Activated T-cell treated with anti-CD3 and anti-CD28 coated beads for 24 hours (primary cell): ENCODE results near the gene MLLT3.

Experiments
- DNase-seq: peaks from one replicate; pipeline ENCODE4 v3.0.0-alpha.2; 2020; ENCODE audit warnings: low read depth

Gene MLLT3

DNA sequence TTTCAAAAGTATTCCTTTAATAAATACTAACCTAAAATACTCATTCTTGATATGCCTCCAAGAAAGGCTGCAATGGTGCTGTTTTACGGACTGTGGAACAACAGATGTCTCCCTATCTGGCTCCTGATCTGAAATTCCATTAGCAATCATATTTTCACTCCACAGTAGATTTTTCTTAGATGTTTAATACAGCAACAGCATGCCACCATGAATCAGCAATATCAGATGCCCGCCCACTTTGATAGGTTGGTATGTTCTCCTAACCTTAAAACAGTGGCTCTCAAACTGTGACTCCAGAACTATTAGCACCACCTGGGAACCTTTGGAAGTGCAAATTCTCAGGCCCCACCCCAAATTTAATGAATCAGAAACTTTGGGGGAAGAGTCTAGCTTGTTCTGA lies 110.2 kb downstream of the MLLT3 start:
- no peak for DNase-seq

DNA sequence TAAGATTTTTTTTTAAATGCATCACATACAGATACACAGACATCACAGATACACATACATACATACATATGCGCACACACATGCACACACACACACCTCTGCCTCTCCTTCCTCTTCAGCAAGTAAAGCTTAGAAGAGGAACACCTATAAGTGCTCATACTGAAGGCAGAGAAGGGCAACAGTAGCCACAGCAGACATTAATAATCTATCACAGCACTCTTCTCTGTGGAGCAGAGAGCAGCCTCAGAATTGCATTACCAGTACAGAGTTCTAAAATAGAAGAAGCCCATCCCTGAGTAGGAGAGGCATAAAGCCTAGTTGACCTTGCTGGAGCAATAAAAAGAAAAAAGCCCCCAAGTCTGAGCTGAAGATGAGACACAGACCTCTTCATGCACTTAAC lies 110.6 kb downstream of the MLLT3 start:
- no peak for DNase-seq

DNA sequence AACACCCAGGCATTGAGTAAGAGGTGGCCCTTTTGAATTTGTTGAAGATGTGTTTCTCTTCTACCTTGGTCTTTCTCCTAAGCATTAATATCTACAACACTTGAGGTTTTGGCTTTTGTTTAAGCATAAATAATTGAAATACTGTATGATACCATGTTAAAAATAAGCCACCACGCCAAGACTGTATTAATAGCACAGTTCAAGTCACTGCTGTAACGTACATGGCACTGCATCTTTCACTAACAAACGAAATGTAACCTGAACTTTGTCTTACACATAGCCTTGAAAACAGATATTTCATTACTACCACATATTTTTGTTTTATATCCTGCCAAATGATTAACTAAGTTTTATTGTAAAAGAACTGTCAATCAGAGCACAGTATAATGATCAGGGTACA lies 112.8 kb downstream of the MLLT3 start:
- DNase-seq, result no peak

DNA sequence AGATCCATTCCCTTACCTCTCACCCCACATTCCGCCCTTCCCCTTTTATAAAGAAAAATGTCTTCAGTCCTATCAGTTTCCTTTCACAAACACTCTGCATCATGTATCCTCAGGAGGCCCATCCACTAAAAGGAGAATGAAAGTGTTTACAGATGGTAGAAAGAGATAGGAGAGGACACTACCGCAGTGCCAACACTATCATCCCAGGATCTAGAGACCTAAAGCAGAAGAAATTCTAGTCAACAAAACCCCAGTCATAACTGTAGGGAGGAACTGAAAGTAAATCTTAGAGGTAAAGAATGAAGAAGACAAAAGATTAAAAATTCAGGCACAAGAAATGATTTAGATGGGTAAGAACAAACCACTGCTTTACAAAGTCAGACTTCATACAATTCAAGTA lies 114.1 kb downstream of the MLLT3 start:
- DNase-seq, result no peak

DNA sequence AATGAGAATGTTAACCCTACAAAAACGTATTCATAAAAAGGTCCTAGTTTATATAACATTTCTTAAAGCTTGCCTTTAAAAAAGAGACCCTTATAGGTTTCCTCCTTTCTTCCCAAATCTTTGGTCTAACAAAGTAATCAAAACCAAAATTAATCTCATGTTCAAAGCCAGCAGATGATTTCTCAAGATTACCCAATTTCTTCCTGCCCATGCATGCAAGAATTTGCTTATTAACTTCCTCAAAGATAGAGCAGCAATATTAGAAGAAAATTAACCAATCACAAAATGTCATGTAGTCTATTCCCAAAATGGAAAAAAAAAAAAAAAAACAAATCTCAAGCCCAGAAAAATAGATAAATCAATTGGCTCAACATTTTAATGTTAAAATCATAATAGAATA lies 114.9 kb downstream of the MLLT3 start:
- DNase-seq, result no peak

DNA sequence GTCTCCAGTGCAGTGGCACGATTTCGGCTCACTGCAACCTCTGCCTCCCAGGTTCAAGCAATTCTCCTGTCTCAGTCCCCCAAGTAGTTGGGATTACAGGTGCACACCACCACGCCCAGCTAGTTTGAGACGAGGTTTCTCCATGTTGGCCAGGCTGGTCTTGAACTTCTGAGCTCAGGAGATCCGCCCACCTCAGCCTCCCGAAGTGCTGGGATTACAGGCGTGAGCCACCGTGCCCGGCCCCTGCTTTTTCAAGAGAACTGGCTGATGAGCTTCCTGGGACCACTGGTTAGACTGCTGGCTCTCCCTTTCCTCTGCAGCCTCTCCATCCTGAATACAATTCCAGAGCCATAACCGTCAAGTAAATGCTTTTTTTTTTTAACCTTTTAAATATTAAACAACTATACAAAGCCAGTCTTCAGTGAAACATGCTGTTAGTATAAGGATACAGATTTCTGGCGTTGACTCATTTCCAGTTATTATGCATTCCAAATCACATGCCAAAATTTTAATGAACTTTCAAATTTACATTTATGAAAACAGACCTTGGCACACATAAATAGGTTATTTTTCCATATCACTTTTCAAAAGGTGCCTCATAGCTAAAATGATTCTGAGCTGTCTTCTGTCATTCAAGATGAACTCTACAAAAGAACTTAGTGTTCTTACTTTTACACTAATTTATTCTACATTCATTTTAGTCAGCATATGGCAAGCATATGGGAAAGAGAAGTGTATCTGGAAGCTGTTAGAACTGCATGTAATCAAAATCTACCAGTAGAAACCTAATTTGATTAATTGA lies 116.0 kb downstream of the MLLT3 start:
- no peak for DNase-seq

DNA sequence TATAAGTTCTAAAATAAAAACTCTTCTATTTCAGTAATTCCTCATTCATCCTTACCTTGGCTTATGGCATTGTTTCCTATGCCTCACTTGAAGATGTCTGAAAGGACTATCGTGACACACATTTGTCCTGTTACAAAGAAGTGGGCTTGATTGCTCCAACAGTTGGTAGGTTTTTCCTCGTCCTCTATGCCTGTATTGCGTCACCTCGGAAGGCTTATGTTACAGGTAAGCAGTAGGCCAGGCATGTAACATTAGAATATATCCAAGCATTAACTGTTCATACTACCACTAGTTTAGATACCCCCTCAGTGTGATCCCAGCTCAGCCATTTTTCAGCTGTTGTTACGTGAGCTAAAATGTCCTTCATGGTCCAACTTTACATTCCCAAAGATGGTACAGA lies 116.7 kb downstream of the MLLT3 start:
- DNase-seq, result no peak

DNA sequence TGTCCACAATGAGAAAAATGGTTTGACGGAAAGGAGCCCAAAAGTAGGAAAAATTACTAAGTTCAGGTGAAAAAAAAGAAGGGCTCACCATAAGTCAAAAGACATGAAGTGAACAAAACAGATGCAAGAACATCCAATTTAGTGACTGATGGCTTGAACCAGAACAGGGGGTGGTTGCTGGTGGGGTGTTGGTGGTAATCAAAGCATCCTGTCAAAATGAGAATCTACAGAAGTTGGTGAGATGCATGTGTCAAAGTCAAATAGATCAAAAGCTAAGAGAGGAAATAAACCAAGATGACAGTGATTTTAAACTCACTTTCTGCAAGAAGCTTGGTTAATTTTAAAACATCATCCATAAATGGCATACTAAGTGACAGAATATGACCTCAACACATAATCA lies 117.4 kb downstream of the MLLT3 start:
- no peak for DNase-seq

DNA sequence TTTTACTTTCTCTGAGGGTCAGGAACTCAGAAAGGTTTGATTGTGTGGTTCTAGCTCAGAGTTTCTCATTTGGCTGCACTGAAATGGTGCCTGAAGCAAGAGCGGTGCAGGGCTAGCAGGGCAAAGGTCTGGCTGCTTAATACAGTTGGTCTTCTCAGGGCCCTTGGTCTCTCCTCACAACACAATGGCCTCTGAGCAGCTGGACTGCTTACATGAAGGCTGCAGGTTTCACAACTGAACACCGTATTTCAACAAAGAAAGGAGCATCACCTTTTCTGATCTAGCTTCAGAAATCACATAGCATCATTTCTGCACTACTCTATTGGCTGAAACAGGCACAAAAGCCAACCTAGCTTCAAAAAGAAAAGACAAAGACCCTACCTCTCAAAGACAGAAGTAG lies 122.2 kb downstream of the MLLT3 start:
- no peak for DNase-seq

DNA sequence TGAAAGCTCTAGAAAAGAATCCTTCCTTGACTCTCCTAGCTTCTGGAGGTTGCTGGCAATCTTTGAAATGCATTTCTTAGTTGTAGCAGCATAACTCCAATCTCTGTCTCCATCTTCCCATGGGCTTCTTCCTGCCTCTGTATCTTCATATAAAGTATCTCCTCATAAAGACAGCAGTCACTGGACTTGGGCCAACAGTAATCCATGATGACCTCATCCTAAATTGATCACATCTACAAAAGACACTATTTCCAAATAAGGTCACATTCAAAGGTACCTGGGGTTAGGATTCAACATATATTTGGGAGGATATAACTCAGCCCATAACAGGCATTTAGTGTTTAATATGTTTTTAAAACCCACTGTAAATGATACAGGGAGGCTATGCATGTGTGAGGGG lies 123.3 kb downstream of the MLLT3 start:
- DNase-seq, result no peak

DNA sequence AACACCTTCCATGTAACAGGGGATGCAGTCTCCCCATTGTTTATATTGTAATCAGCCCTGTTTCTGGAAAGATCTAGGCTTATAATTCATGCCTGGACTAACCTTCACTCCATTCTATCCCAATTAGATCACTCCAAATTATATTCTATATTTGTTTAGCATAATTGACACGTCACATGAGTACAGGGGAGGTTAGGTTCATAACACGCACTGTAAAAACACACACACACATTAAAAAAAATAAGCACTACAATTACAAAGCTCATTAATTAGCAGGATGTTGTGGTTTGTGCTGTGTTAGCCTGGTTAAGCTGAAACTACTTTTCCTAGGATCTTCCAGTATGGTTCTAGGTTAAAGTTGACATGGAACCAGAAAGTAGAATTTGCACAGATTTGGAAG lies 126.0 kb downstream of the MLLT3 start:
- DNase-seq, result no peak

DNA sequence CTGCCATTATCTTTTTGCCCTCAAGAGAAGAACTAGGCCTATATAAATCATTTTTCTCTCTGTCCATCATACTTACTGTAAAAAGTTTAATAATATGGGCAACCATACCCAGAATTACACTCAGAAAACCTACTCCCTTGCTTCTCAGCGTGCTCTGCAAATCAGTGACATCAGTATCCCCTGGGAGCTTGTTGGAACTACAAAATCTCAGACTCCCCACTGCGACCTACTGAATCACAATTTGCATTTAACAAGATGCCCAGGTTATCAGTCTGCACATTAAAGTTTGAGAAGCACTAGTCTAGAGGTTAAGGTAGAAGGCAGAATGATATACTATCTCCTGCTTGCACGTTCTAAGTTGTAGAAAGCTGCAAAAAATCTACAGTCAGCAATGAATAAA lies 127.2 kb downstream of the MLLT3 start:
- no peak for DNase-seq

DNA sequence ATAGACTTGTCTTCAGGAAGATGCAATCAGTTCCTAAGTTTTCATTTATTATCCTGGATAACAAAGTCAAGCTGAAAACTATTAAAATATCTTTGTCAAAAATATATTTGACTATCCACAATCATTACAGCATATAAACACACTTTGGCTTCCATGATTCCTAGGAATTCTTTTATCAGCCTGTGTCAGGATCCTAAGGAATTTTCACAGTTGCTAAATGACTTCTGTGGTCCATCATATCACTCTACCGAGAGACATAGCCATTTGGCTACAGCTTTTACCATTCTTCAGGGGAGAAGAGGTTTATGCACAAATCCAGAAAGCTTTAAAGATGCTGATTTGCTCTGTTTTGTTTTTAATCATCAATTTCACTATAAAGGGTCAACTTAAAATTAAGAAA lies 128.3 kb downstream of the MLLT3 start:
- no peak for DNase-seq

DNA sequence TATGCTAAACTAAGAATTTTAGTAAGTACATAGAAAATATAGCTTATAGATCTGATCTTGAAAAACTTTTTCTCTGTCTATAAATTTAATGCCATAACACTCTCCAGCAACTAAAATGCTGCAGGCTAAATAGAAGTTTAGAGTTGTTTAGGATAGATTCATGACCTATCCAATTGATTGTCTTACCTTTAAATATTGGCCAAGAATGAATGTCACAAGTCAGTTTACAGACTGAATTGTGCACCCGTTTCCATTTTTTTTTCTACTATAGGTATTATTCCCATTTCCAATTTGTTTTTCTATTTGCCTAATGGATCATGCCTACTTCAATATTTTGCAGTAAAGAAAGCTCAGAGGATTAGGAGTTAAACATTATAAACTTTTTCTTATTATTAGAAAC lies 129.5 kb downstream of the MLLT3 start:
- DNase-seq, result no peak

DNA sequence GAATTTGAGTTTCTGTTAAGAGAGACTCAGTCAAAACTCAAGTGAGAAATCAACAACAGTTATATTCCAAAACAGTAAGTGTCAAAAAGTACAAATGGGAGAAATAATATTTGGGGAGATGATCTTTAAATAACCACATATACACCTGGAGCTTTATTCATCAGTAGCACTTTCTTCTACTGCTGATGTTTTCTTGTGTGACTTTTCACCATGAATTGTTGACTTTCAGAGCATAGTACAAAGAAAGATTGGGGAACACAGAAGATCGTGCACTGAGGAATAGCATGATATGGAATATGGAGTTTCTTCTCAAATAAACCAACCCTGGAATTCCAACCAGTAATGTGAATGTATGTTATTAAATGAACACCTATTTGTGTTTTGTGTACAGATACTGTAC lies 130.7 kb downstream of the MLLT3 start:
- DNase-seq, result no peak

DNA sequence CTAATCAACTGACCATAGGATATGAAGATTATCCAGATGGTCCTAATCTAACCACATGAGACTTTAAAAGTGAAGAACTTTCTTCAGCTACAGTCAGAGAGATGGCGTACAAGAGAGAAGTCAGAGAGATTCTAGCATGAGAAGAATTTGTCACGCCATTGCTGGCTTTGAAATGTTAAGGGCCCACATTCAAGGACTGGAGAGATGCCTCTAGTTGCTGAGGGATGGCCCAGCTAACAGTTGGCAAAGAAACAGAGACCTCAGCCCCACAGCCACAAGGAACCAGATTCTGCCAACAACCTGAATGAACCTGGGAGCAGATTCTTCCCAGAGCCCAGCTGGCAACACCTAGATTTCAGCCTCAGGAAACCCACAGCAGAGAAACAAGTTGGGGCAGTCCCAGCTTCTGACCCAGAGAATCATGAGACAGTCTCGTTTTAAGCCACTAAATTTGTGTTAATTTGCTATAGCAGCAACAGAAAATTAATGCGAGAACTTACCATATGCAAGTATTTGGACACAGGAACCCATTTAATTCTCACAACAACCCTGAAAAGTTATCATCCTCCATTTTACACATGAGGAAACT lies 132.0 kb downstream of the MLLT3 start:
- DNase-seq, result no peak

DNA sequence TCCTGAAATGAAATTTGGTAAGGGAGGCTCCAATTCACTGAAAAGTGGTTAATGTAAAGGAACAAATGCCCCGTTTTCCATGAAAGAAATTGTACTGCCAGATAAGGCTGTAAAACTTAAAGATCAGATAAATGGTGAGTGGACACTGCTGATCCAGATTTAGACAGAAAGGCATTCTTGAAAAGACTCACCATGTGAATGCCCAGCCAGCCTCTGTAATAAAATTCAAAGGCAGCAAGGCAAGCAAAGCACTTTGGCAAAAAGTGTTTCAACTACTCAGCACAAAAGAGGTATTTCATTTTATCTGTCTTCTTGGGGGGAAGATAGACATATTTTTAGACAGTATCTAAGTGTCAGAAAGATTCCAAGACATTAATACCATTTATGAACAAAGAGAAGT lies 133.6 kb downstream of the MLLT3 start:
- DNase-seq, result no peak

DNA sequence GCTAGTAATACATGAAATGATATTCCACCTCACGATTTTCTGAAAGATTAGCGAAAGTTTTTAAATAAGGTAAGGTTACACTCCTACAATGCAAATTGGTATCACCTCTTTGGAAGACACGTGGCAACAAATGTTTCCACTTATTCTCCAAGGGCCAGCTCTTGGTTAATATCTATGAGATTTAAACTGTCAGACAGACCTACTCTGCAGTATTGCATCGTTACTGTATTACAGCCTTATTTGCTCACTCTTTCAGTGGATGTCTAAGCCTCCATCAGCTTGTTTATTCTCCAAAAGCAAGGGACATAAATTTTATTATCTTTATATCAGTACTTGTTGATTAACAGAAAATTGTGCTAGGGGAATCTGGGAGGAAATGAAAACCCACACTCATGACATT lies 135.7 kb downstream of the MLLT3 start:
- DNase-seq, result no peak

DNA sequence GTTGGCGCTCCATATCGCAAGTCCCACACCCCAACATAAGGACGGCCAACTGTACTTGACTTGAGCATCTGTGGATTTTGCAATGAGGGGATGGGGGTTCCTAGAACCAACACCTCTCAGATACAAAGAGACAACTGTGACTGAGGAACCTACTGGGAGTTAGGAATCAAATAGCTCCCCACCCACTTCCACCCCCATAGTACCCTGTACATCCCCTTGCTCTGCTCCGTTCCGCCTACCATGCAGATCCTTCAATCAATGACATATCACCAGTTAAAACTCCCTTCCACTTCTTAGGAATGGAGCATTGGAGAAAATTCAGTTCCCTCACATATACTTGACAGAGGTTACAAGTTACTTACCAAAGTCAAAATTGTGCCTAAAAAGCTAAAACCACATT lies 140.9 kb downstream of the MLLT3 start:
- DNase-seq, result no peak

DNA sequence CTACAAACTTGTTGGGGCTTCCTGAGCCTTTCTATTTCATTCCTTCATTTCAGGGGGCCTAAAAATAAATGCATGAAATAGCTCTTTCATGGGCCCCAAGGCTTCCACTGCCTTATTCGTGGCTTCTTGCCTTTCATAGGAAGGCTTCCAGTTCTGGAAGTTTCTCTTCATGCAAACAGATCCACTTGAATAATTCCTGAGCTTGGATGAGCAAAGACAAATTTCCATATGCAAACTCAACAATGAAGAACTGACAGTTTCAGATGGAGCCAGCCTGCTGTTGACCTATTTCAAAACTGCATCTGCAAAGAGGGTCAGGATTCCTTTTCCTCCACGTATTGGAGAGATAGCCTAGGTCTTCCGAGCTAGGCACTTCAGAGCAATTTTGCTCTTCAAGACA lies 142.1 kb downstream of the MLLT3 start:
- no peak for DNase-seq

DNA sequence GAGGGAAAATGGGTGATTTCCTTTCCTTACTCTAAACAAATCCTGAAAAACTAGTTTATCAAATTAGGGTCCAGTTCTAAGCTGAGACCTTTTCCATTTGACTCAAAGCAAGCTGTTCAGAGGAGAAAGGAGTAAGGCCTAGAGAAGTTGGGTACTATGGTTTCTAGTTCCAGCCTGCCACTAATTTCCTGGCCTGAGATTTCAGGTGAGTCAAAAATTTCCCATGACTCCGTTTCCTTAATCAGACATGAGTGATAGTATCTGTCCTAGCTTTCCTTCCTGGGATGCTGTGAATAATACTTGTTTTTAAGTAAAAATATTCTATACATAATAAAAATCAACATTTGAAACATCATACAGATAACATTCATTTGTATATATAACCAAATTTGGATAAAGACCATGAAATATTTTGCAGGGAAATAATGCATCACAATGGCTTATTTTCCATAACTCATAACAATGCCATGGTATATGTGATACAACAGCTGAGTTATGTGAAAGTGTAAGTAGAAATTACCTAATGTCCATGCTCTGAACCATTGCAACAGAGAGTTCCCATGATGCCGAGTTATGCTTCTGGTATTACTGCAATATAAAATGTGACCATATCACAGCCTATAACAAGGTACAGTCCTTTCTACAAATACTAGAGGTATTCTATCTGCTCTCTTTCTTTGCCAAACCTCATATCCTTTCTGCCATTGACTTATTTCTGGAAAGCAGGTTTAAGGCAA lies 142.7 kb downstream of the MLLT3 start:
- DNase-seq, result no peak

DNA sequence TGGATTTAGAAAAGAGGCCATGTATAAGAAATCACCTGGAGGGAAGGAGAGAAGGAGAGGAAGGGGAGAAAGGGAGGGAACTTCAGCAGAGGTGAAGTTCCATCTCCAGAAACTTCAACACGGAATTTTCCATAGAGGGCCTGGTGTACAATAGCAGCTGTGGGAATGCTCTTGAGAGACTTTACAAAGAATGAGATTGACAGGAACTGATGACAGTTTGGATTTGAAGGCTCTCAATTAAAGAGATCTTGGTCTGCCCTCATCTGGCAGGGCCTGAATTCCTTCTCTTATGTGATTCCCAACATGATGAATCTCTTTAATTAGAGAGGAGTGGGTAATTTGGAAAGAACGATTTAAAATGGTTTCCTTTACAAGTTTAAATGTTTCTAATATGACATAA lies 143.5 kb downstream of the MLLT3 start:
- DNase-seq, result no peak

DNA sequence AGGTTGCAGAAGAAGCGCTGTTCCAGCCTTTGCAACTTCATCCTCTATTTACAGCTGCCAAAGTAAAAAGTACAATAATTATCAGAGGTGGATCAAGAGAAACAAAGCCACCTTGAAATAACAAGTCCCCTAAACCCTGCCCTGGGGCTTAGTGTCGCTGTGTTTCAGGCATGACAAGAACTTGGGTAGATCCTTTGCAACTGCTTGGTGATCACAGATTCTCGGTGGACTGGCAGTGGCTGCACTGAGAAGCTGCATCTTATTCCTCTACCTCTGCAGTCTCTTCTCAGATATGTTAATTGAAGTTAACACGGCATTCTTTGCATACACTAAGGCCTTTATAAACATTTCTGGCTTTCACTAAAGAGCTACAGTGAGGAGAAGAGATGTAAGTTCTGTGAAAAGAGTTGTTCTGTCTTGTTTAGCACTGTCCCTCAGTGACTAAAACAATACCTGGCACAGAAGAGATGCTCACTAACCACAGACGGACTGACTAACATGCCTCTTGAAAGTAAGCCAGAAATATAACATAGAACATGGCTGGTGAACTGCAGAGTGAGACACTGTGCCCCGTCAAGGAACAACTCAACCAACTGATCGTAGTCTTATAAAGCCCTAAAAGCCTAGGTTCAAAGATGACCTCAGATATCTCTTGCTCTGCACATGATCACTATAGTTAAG lies 144.2 kb downstream of the MLLT3 start:
- no peak for DNase-seq
